ENCODE results near the gene ROMO1. TPM values are rescaled to one million over a fixed set of nuclear protein-coding genes. Genes with fewer than 3 reads are reported as not detected.
A peak's percentile ranks its signal among the peaks of the same experiment; 100 is the strongest.
"Not testable (repeated sequence)": the region's sequence is repeated elsewhere in the genome, so short reads cannot be mapped to it uniquely, and the experiment has no call there.

ROMO1 gene
- total RNA-seq, 1 experiment from 2014 or later, result 173 TPM

GRCh38 chr20:35716330-35716729, 17.1 kb downstream of the ROMO1 start:
- CTCF ChIA-PET, result interaction anchor here (0.6 to 0.7 kb wide), 2 partner anchors 8 to 21 kb away, joined by 3 read pairs; no protein-coding TSS in a partner anchor
- no peak overlapping the region for H3K4me3 Mint-ChIP-seq (ENCODE audit: unreplicated experiment)
- H3K36me3 Mint-ChIP-seq (ENCODE audit: insufficient read depth, unreplicated experiment), result peaks cover 100% of the 10 kb centered on the region
- no peaks in the 10 kb centered on the region for H3K27me3 Mint-ChIP-seq (ENCODE audit: insufficient read depth, unreplicated experiment)
- intact Hi-C loops (cut with micrococcal nuclease), result no loop called here
- no TSS peak for BruUV-seq (replicated peaks)
- TF ChIP-seq, protein P1, sequence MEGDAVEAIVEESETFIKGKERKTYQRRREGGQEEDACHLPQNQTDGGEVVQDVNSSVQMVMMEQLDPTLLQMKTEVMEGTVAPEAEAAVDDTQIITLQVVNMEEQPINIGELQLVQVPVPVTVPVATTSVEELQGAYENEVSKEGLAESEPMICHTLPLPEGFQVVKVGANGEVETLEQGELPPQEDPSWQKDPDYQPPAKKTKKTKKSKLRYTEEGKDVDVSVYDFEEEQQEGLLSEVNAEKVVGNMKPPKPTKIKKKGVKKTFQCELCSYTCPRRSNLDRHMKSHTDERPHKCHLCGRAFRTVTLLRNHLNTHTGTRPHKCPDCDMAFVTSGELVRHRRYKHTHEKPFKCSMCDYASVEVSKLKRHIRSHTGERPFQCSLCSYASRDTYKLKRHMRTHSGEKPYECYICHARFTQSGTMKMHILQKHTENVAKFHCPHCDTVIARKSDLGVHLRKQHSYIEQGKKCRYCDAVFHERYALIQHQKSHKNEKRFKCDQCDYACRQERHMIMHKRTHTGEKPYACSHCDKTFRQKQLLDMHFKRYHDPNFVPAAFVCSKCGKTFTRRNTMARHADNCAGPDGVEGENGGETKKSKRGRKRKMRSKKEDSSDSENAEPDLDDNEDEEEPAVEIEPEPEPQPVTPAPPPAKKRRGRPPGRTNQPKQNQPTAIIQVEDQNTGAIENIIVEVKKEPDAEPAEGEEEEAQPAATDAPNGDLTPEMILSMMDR (IDR thresholded peaks at IDR 0.05; ENCODE audit: unreplicated experiment), result no peak
- POLR2A ChIA-PET, result interaction anchor here (1.3 to 8.8 kb wide), 4 partner anchors 13 to 171 kb away, joined by 4 to 130 read pairs (median 5); partner anchors contain the start of genes NFS1 and ROMO1
- no peaks in the 10 kb centered on the region for H3K9me3 Mint-ChIP-seq (ENCODE audit: unreplicated experiment)
- no peak for DNase-seq (ENCODE audit: unreplicated experiment)
- H3K4me1 Mint-ChIP-seq (ENCODE audit: insufficient read depth, unreplicated experiment), result peaks cover 4% of the 10 kb centered on the region
- no peak overlapping the region for H3K27ac Mint-ChIP-seq (ENCODE audit: low read depth, unreplicated experiment)

DNA sequence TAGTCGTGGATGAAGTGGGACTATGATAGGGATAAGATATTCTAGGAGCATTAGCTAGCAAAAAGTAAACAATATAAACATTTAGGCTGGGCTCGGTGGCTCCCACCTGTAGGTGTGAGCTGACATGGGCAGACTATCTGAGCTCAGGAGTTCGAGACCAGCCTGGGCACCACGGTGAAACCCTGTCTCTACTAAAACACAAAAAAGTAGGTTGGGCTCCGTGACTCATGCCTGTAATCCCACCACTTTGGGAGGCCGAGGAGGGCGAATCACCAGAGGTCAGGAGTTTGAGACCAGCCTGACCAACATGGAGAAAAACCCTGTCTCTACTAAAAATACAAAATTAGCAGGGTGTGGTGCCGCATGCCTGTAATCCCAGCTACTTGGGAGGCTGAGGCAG, 19.1 kb downstream of the ROMO1 start:
- H3K9me3 Mint-ChIP-seq (ENCODE audit: unreplicated experiment); DNase-seq (ENCODE audit: unreplicated experiment); BruUV-seq (replicated peaks); intact Hi-C loops (cut with micrococcal nuclease); H3K4me1 Mint-ChIP-seq (ENCODE audit: insufficient read depth, unreplicated experiment); H3K27me3 Mint-ChIP-seq (ENCODE audit: insufficient read depth, unreplicated experiment); H3K4me3 Mint-ChIP-seq (ENCODE audit: unreplicated experiment): not testable (repeated sequence)
- ChIA-PET CTCF (interaction anchor here (0.6 to 1.3 kb wide), 3 partner anchors 10 to 416 kb away, joined by 3 to 5 read pairs (median 3); no protein-coding TSS in a partner anchor), POLR2A (interaction anchor here (0.6 to 8.8 kb wide), 12 partner anchors 8 to 330 kb away, joined by 3 to 130 read pairs (median 8); partner anchors contain the start of genes CPNE1, NFS1, RBM12 and RBM39)
- peaks cover 100% of the 10 kb centered on the region for H3K36me3 Mint-ChIP-seq (ENCODE audit: insufficient read depth, unreplicated experiment)
- peak overlapping the region; percentile 69 for H3K27ac Mint-ChIP-seq (ENCODE audit: low read depth, unreplicated experiment)

- Mint-ChIP-seq H3K27ac (ENCODE audit: low read depth, unreplicated experiment) (no peak overlapping the region), H3K36me3 (ENCODE audit: insufficient read depth, unreplicated experiment) (peaks cover 100% of the 10 kb centered on the region), H3K9me3 (ENCODE audit: unreplicated experiment) (no peaks in the 10 kb centered on the region), H3K27me3 (ENCODE audit: insufficient read depth, unreplicated experiment) (no peaks in the 10 kb centered on the region), H3K4me3 (ENCODE audit: unreplicated experiment) (no peak overlapping the region), H3K4me1 (ENCODE audit: insufficient read depth, unreplicated experiment) (peaks cover 6% of the 10 kb centered on the region)
- ChIA-PET POLR2A (interaction anchor here (0.6 to 8.8 kb wide), 12 partner anchors 9 to 331 kb away, joined by 3 to 130 read pairs (median 8); partner anchors contain the start of genes CPNE1, NFS1, RBM12 and RBM39), CTCF (interaction anchor here (0.6 to 1.3 kb wide), 5 partner anchors 9 to 417 kb away, joined by 3 to 6 read pairs (median 5); no protein-coding TSS in a partner anchor)
- intact Hi-C loops (cut with micrococcal nuclease), result no loop called here
- BruUV-seq (replicated peaks), result no TSS peak
- TF ChIP-seq, protein P1 (IDR thresholded peaks at IDR 0.05; ENCODE audit: unreplicated experiment), result no peak
- DNase-seq (ENCODE audit: unreplicated experiment), result no peak
Measured at GRCh38 chr20:35718972-35719635, 19.9 kb downstream of the ROMO1 start.

DNA sequence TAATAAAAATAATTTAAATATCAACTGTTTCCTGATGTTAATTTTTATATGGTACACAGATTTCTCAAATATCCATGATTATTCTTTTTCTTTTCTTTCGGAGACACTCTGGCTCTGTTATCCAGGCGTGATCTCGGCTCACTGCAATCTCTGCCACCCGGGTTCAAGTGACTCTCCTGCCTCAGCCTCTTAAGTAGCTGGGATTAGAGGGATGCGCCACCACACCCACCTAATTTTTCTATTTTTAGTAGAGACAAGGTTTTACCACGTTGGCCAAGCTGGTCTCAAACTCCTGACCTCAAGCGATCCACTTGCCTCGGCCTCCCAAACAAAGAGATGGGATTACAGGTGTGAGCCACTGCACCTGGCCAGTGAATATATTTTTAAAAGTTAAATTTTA, 20.5 kb downstream of the ROMO1 start:
- CTCF ChIA-PET, result interaction anchor here (0.7 to 0.8 kb wide), 3 partner anchors 15 to 164 kb away, joined by 3 to 6 read pairs (median 5); no protein-coding TSS in a partner anchor
- TF ChIP-seq, protein P1 (IDR thresholded peaks at IDR 0.05; ENCODE audit: unreplicated experiment), result no peak
- DNase-seq (ENCODE audit: unreplicated experiment), result no peak
- Mint-ChIP-seq H3K27ac (ENCODE audit: low read depth, unreplicated experiment) (no peak overlapping the region), H3K36me3 (ENCODE audit: insufficient read depth, unreplicated experiment) (peaks cover 100% of the 10 kb centered on the region), H3K9me3 (ENCODE audit: unreplicated experiment) (no peaks in the 10 kb centered on the region), H3K4me3 (ENCODE audit: unreplicated experiment) (no peak overlapping the region), H3K4me1 (ENCODE audit: insufficient read depth, unreplicated experiment) (peaks cover 6% of the 10 kb centered on the region), H3K27me3 (ENCODE audit: insufficient read depth, unreplicated experiment) (no peaks in the 10 kb centered on the region)
- POLR2A ChIA-PET, result interaction anchor here (0.7 to 8.8 kb wide), 9 partner anchors 9 to 851 kb away, joined by 3 to 130 read pairs (median 16); partner anchors contain the start of genes CPNE1, NFS1, RBM12 and RBM39
- intact Hi-C loops (cut with micrococcal nuclease), result no loop called here
- BruUV-seq (replicated peaks), result no TSS peak
